Activated naive CD4-positive, alpha-beta T cell treated with anti-CD3 and anti-CD28 coated beads, Interleukin-2, amount 50 U/mL, for 24 hours (primary cell): ENCODE results near the gene FER1L5.

ENCODE experiments used
- H3K27ac Mint-ChIP-seq: one replicate; pipeline ENCODE4 v1.8.0; 2021; ENCODE audit warnings: mild to moderate bottlenecking, mixed read lengths
- H3K27me3 Mint-ChIP-seq: one replicate; pipeline ENCODE4 v1.8.0; 2021; ENCODE audit warnings: mixed read lengths
- H3K36me3 Mint-ChIP-seq: one replicate; pipeline ENCODE4 v1.8.0; 2021; ENCODE audit warnings: mixed read lengths
- H3K4me1 Mint-ChIP-seq: one replicate; pipeline ENCODE4 v1.8.0; 2021; ENCODE audit warnings: mixed read lengths
- H3K4me3 Mint-ChIP-seq: one replicate; pipeline ENCODE4 v1.8.0; 2021; ENCODE audit warnings: mild to moderate bottlenecking, mixed read lengths
- H3K9me3 Mint-ChIP-seq: one replicate; pipeline ENCODE4 v1.8.0; 2021; ENCODE audit warnings: mixed read lengths

Gene FER1L5

GRCh38 chr2:96642564-96643360, at the start of gene FER1L5:
Gene FER1L5, plus strand, starts transcription at chr2:96642764. Its CDS starts 73 bp downstream, at chr2:96642837.
- Mint-ChIP-seq H3K27me3 (no peaks in the 10 kb centered on the region), H3K9me3 (no peaks in the 10 kb centered on the region), H3K4me1 (no peaks in the 10 kb centered on the region), H3K4me3 (no peak within 1 kb of the TSS), H3K36me3 (no peaks in the 10 kb centered on the region), H3K27ac (no peak within 1 kb of the TSS)

GRCh38 chr2:96594282-96594681, 48.3 kb upstream of the FER1L5 start:
- Mint-ChIP-seq H3K9me3 (no peaks in the 10 kb centered on the region), H3K27me3 (no peaks in the 10 kb centered on the region), H3K27ac (peak overlapping the region; percentile 89), H3K4me3 (no peak overlapping the region), H3K36me3 (peaks cover 19% of the 10 kb centered on the region), H3K4me1 (peaks cover 40% of the 10 kb centered on the region)

GRCh38 chr2:96594691-96595152, 47.8 kb upstream of the FER1L5 start:
- peak overlapping the region; percentile 89 for H3K27ac Mint-ChIP-seq
- peaks cover 40% of the 10 kb centered on the region for H3K4me1 Mint-ChIP-seq
- H3K9me3 Mint-ChIP-seq = no peaks in the 10 kb centered on the region
- H3K27me3 Mint-ChIP-seq = no peaks in the 10 kb centered on the region
- H3K36me3 Mint-ChIP-seq = peaks cover 18% of the 10 kb centered on the region
- no peak overlapping the region for H3K4me3 Mint-ChIP-seq

GRCh38 chr2:96596596-96596995, 46.0 kb upstream of the FER1L5 start:
- no peaks in the 10 kb centered on the region for H3K27me3 Mint-ChIP-seq
- H3K27ac Mint-ChIP-seq = no peak overlapping the region
- peaks cover 26% of the 10 kb centered on the region for H3K36me3 Mint-ChIP-seq

GRCh38 chr2:96599941-96600340, 42.6 kb upstream of the FER1L5 start:
- no peak overlapping the region for H3K27ac Mint-ChIP-seq
- H3K27me3 Mint-ChIP-seq = no peaks in the 10 kb centered on the region
- no peaks in the 10 kb centered on the region for H3K9me3 Mint-ChIP-seq
- H3K4me3 Mint-ChIP-seq = no peak overlapping the region
- H3K4me1 Mint-ChIP-seq = peaks cover 9% of the 10 kb centered on the region
- H3K36me3 Mint-ChIP-seq = peaks cover 19% of the 10 kb centered on the region

More at GRCh38 chr2:96596596-96596995, 46.0 kb upstream of the FER1L5 start:
- Mint-ChIP-seq H3K4me1 (peaks cover 34% of the 10 kb centered on the region), H3K9me3 (no peaks in the 10 kb centered on the region), H3K4me3 (no peak overlapping the region)

- Mint-ChIP-seq H3K27me3 (no peaks in the 10 kb centered on the region), H3K9me3 (no peaks in the 10 kb centered on the region), H3K36me3 (peaks cover 24% of the 10 kb centered on the region), H3K4me3 (no peak overlapping the region), H3K4me1 (no peaks in the 10 kb centered on the region), H3K27ac (peak overlapping the region; percentile 81)
Observed at GRCh38 chr2:96601382-96602292, 40.9 kb upstream of the FER1L5 start.

GRCh38 chr2:96602330-96602823, 40.2 kb upstream of the FER1L5 start:
- no peaks in the 10 kb centered on the region for H3K27me3 Mint-ChIP-seq
- peaks cover 28% of the 10 kb centered on the region for H3K36me3 Mint-ChIP-seq
- H3K27ac Mint-ChIP-seq = no peak overlapping the region
- H3K9me3 Mint-ChIP-seq = no peaks in the 10 kb centered on the region
- no peaks in the 10 kb centered on the region for H3K4me1 Mint-ChIP-seq
- H3K4me3 Mint-ChIP-seq = no peak overlapping the region

GRCh38 chr2:96604104-96604503, 38.5 kb upstream of the FER1L5 start:
- peaks cover 28% of the 10 kb centered on the region for H3K36me3 Mint-ChIP-seq
- no peaks in the 10 kb centered on the region for H3K9me3 Mint-ChIP-seq
- H3K27me3 Mint-ChIP-seq = no peaks in the 10 kb centered on the region
- H3K4me3 Mint-ChIP-seq = no peak overlapping the region
- no peak overlapping the region for H3K27ac Mint-ChIP-seq
- peaks cover 3% of the 10 kb centered on the region for H3K4me1 Mint-ChIP-seq

GRCh38 chr2:96608469-96609455, 33.8 kb upstream of the FER1L5 start:
- Mint-ChIP-seq H3K4me3 (no peak overlapping the region), H3K27me3 (no peaks in the 10 kb centered on the region), H3K4me1 (peaks cover 3% of the 10 kb centered on the region), H3K36me3 (peaks cover 28% of the 10 kb centered on the region), H3K9me3 (no peaks in the 10 kb centered on the region), H3K27ac (peak overlapping the region; percentile 84)

- Mint-ChIP-seq H3K4me3 (no peak overlapping the region), H3K9me3 (no peaks in the 10 kb centered on the region), H3K36me3 (peaks cover 7% of the 10 kb centered on the region), H3K4me1 (peaks cover 18% of the 10 kb centered on the region), H3K27ac (peak overlapping the region; percentile 71), H3K27me3 (no peaks in the 10 kb centered on the region)
Observed at GRCh38 chr2:96616128-96616527, 26.4 kb upstream of the FER1L5 start.

- peaks cover 18% of the 10 kb centered on the region for H3K4me1 Mint-ChIP-seq
- no peaks in the 10 kb centered on the region for H3K9me3 Mint-ChIP-seq
- H3K27me3 Mint-ChIP-seq = no peaks in the 10 kb centered on the region
- no peak overlapping the region for H3K4me3 Mint-ChIP-seq
- peaks cover 3% of the 10 kb centered on the region for H3K36me3 Mint-ChIP-seq
- H3K27ac Mint-ChIP-seq = no peak overlapping the region
Observed at GRCh38 chr2:96616535-96616934, 26.0 kb upstream of the FER1L5 start.

- Mint-ChIP-seq H3K36me3 (peaks cover 2% of the 10 kb centered on the region), H3K4me3 (peak overlapping the region; percentile 6)
Observed at GRCh38 chr2:96617012-96617411, 25.6 kb upstream of the FER1L5 start.

GRCh38 chr2:96618596-96619283, 23.8 kb upstream of the FER1L5 start:
- no peak overlapping the region for H3K27ac Mint-ChIP-seq
- H3K36me3 Mint-ChIP-seq = no peaks in the 10 kb centered on the region
- H3K9me3 Mint-ChIP-seq = no peaks in the 10 kb centered on the region
- no peak overlapping the region for H3K4me3 Mint-ChIP-seq
- peaks cover 29% of the 10 kb centered on the region for H3K4me1 Mint-ChIP-seq
- no peaks in the 10 kb centered on the region for H3K27me3 Mint-ChIP-seq

More at GRCh38 chr2:96617012-96617411, 25.6 kb upstream of the FER1L5 start:
- Mint-ChIP-seq H3K4me1 (peaks cover 18% of the 10 kb centered on the region), H3K9me3 (no peaks in the 10 kb centered on the region), H3K27ac (peak overlapping the region; percentile 68), H3K27me3 (no peaks in the 10 kb centered on the region)

- H3K27ac Mint-ChIP-seq = peak overlapping the region; percentile 30
- peaks cover 30% of the 10 kb centered on the region for H3K4me1 Mint-ChIP-seq
- H3K27me3 Mint-ChIP-seq = no peaks in the 10 kb centered on the region
- H3K9me3 Mint-ChIP-seq = no peaks in the 10 kb centered on the region
- H3K4me3 Mint-ChIP-seq = no peak overlapping the region
- peaks cover 2% of the 10 kb centered on the region for H3K36me3 Mint-ChIP-seq
Observed at GRCh38 chr2:96622544-96622943, 20.0 kb upstream of the FER1L5 start.
